ENCODE results near the gene PDE4D. TPM values are rescaled to one million over a fixed set of nuclear protein-coding genes. Genes with fewer than 3 reads are reported as not detected.

Gene PDE4D
- total RNA-seq, 1 experiment from 2014 or later: 11.6 TPM

- H3K36me3 Mint-ChIP-seq (ENCODE audit: insufficient read depth, unreplicated experiment): no peaks in the 10 kb centered on the region
- no peaks in the 10 kb centered on the region for H3K9me3 Mint-ChIP-seq (ENCODE audit: low read depth, unreplicated experiment)
- intact Hi-C loops (cut with micrococcal nuclease; ENCODE audit: unreplicated experiment): no loop called here
- DNase-seq: no peak
- no peak for TF ChIP-seq CTCF (IDR thresholded peaks at IDR 0.05; ENCODE audit: unreplicated experiment)
- no TSS peak for BruUV-seq (replicated peaks)
- H3K27me3 Mint-ChIP-seq (ENCODE audit: unreplicated experiment): peaks cover 36% of the 10 kb centered on the region
- no peak overlapping the region for H3K4me3 Mint-ChIP-seq (ENCODE audit: low read depth, unreplicated experiment)
- no peak overlapping the region for H3K27ac Mint-ChIP-seq (ENCODE audit: unreplicated experiment)
- CTCF ChIA-PET: interaction anchor here (0.6 kb wide), 1 partner anchor 15 kb away, joined by 3 read pairs; no protein-coding TSS in a partner anchor
- no peaks in the 10 kb centered on the region for H3K4me1 Mint-ChIP-seq (ENCODE audit: low read depth, unreplicated experiment)
Measured at GRCh38 chr5:59817536-59817935, 76.0 kb downstream of the PDE4D start.

GRCh38 chr5:59816654-59817300 lies 76.7 kb downstream of the PDE4D start:
- Mint-ChIP-seq H3K9me3 (ENCODE audit: low read depth, unreplicated experiment) (no peaks in the 10 kb centered on the region), H3K4me1 (ENCODE audit: low read depth, unreplicated experiment) (no peaks in the 10 kb centered on the region), H3K4me3 (ENCODE audit: low read depth, unreplicated experiment) (no peak overlapping the region), H3K27me3 (ENCODE audit: unreplicated experiment) (peaks cover 42% of the 10 kb centered on the region), H3K36me3 (ENCODE audit: insufficient read depth, unreplicated experiment) (no peaks in the 10 kb centered on the region), H3K27ac (ENCODE audit: unreplicated experiment) (no peak overlapping the region)
- intact Hi-C loops (cut with micrococcal nuclease; ENCODE audit: unreplicated experiment): no loop called here
- no TSS peak for BruUV-seq (replicated peaks)
- no peak for DNase-seq
- CTCF ChIA-PET: no interaction called here
- no peak for TF ChIP-seq CTCF (IDR thresholded peaks at IDR 0.05; ENCODE audit: unreplicated experiment)

DNA sequence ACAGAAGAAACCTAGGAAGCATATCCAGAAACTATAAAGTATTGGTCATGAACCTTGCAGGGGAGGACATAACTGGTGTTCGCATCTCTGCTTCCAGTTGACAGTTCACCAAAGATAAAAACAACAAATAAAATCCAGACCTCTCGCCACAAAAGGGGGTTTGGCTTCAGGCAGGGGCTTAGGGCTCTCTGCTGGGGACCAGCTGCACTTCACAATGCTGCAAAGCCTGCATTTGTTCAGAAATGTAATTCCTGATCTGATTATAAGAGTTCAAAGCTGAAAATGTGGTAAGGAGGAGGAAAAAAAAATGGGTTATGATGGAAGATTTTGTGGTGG lies 79.0 kb downstream of the PDE4D start:
- H3K27ac Mint-ChIP-seq (ENCODE audit: unreplicated experiment): no peak overlapping the region
- no peak for TF ChIP-seq CTCF (IDR thresholded peaks at IDR 0.05; ENCODE audit: unreplicated experiment)
- no TSS peak for BruUV-seq (replicated peaks)
- no peaks in the 10 kb centered on the region for H3K36me3 Mint-ChIP-seq (ENCODE audit: insufficient read depth, unreplicated experiment)
- no peaks in the 10 kb centered on the region for H3K9me3 Mint-ChIP-seq (ENCODE audit: low read depth, unreplicated experiment)
- no peak for DNase-seq
- H3K27me3 Mint-ChIP-seq (ENCODE audit: unreplicated experiment): peaks cover 42% of the 10 kb centered on the region
- no peak overlapping the region for H3K4me3 Mint-ChIP-seq (ENCODE audit: low read depth, unreplicated experiment)
- H3K4me1 Mint-ChIP-seq (ENCODE audit: low read depth, unreplicated experiment): no peaks in the 10 kb centered on the region
- CTCF ChIA-PET: no interaction called here
- intact Hi-C loops (cut with micrococcal nuclease; ENCODE audit: unreplicated experiment): loop anchor here (1.0 to 5.0 kb wide), 4 partner anchors 253 to 858 kb away; no protein-coding TSS in a partner anchor

- H3K4me3 Mint-ChIP-seq (ENCODE audit: low read depth, unreplicated experiment): no peak overlapping the region
- H3K27me3 Mint-ChIP-seq (ENCODE audit: unreplicated experiment): peaks cover 37% of the 10 kb centered on the region
- CTCF ChIA-PET: interaction anchor here (1.0 kb wide), 1 partner anchor 473 kb away, joined by 6 read pairs; no protein-coding TSS in a partner anchor
- TF ChIP-seq CTCF (IDR thresholded peaks at IDR 0.05; ENCODE audit: unreplicated experiment): peak; percentile 59
- no peaks in the 10 kb centered on the region for H3K4me1 Mint-ChIP-seq (ENCODE audit: low read depth, unreplicated experiment)
- peak; percentile 57 for DNase-seq
- intact Hi-C loops (cut with micrococcal nuclease; ENCODE audit: unreplicated experiment): loop anchor here (1.0 to 5.0 kb wide), 7 partner anchors 109 to 858 kb away; no protein-coding TSS in a partner anchor
- no peak overlapping the region for H3K27ac Mint-ChIP-seq (ENCODE audit: unreplicated experiment)
- no peaks in the 10 kb centered on the region for H3K36me3 Mint-ChIP-seq (ENCODE audit: insufficient read depth, unreplicated experiment)
- BruUV-seq (replicated peaks): no TSS peak
- H3K9me3 Mint-ChIP-seq (ENCODE audit: low read depth, unreplicated experiment): no peaks in the 10 kb centered on the region
Measured at GRCh38 chr5:59813761-59814536, 79.6 kb downstream of the PDE4D start.

Data from Calu3 (cell line).